Type B pancreatic cell (in vitro differentiated cells): ENCODE results near the gene VSIG4. TPM values are rescaled to one million over a fixed set of nuclear protein-coding genes. Genes with fewer than 3 reads are reported as not detected.

Source experiments
- DNase-seq: peaks from one replicate; pipeline ENCODE4 v3.0.0; 2021; ENCODE audit warnings: mixed read lengths; ENCODE audit not compliant: unreplicated experiment; ENCODE audit errors: extremely low spot score
- H3K27ac Mint-ChIP-seq: 2 replicates; pipeline ENCODE4 v1.8.0; 2021; ENCODE audit warnings: mild to moderate bottlenecking, mixed read lengths
- H3K27me3 Mint-ChIP-seq: 2 replicates; pipeline ENCODE4 v1.8.0; 2021; ENCODE audit warnings: mixed read lengths
- H3K36me3 Mint-ChIP-seq: 2 replicates; pipeline ENCODE4 v1.8.0; 2021; ENCODE audit warnings: mixed read lengths
- H3K4me1 Mint-ChIP-seq: one replicate; pipeline ENCODE4 v1.8.0; 2021; ENCODE audit warnings: mixed read lengths; ENCODE audit not compliant: unreplicated experiment
- H3K4me3 Mint-ChIP-seq: 2 replicates; pipeline ENCODE4 v1.8.0; 2021; ENCODE audit warnings: mild to moderate bottlenecking, mixed read lengths
- H3K9me3 Mint-ChIP-seq: 2 replicates; pipeline ENCODE4 v1.8.0; 2021; ENCODE audit warnings: mixed read lengths
- CTCF ChIP-seq: fragments of 200-600 bp; sonication (generic); conservative IDR thresholded peaks from 2 replicates; pipeline ENCODE4 v1.5.0; 2021; ENCODE audit warnings: antibody characterized with exemption, mild to moderate bottlenecking
- total RNA-seq: library from RNA; stranded (reverse); gene quantifications from 2 replicates; pipeline ENCODE4 v1.2.1, GENCODE V29; 2021; ENCODE audit warnings: low replicate concordance

The VSIG4 gene
- total RNA-seq, 1 donor from 2014 or later: not detected

- no peak for TF ChIP-seq CTCF
- Mint-ChIP-seq H3K4me1 (no peaks in the 10 kb centered on the region), H3K9me3 (no peaks in the 10 kb centered on the region), H3K36me3 (no peaks in the 10 kb centered on the region), H3K4me3 (no peak overlapping the region), H3K27ac (no peak overlapping the region), H3K27me3 (no peaks in the 10 kb centered on the region)
- DNase-seq: no peak
These were observed 22.8 kb downstream of the VSIG4 start for GRCh38 chrX:66016905-66017658.

- Mint-ChIP-seq H3K4me1 (no peaks in the 10 kb centered on the region), H3K36me3 (no peaks in the 10 kb centered on the region), H3K27ac (no peak overlapping the region), H3K9me3 (no peaks in the 10 kb centered on the region), H3K27me3 (no peaks in the 10 kb centered on the region), H3K4me3 (no peak overlapping the region)
- TF ChIP-seq CTCF: no peak
- DNase-seq: no peak
These were observed 23.8 kb downstream of the VSIG4 start for GRCh38 chrX:66015900-66016689.

GRCh38 chrX:66015152-66015831 is 24.6 kb downstream of the VSIG4 start:
- no peaks in the 10 kb centered on the region for H3K9me3 Mint-ChIP-seq

GRCh38 chrX:66014556-66014955 is 25.3 kb downstream of the VSIG4 start:
- no peaks in the 10 kb centered on the region for H3K9me3 Mint-ChIP-seq
- H3K27me3 Mint-ChIP-seq: no peaks in the 10 kb centered on the region
- H3K4me3 Mint-ChIP-seq: no peak overlapping the region
- DNase-seq: no peak
- H3K36me3 Mint-ChIP-seq: no peaks in the 10 kb centered on the region
- H3K27ac Mint-ChIP-seq: no peak overlapping the region
- TF ChIP-seq CTCF: no peak
- no peaks in the 10 kb centered on the region for H3K4me1 Mint-ChIP-seq

More at GRCh38 chrX:66015152-66015831, 24.6 kb downstream of the VSIG4 start:
- no peak overlapping the region for H3K27ac Mint-ChIP-seq
- no peak for DNase-seq
- H3K4me3 Mint-ChIP-seq: no peak overlapping the region
- TF ChIP-seq CTCF: no peak
- no peaks in the 10 kb centered on the region for H3K4me1 Mint-ChIP-seq
- H3K36me3 Mint-ChIP-seq: no peaks in the 10 kb centered on the region
- no peaks in the 10 kb centered on the region for H3K27me3 Mint-ChIP-seq

- Mint-ChIP-seq H3K27me3 (no peaks in the 10 kb centered on the region), H3K4me3 (no peak overlapping the region), H3K27ac (no peak overlapping the region), H3K4me1 (no peaks in the 10 kb centered on the region), H3K36me3 (no peaks in the 10 kb centered on the region), H3K9me3 (no peaks in the 10 kb centered on the region)
- no peak for TF ChIP-seq CTCF
- no peak for DNase-seq
These were observed 25.8 kb downstream of the VSIG4 start for GRCh38 chrX:66014084-66014483.
